ENCODE data around the gene EIF5A2.
"Not testable (repeated sequence)": the region's sequence is repeated elsewhere in the genome, so short reads cannot be mapped to it uniquely, and the experiment has no call there.

Gene EIF5A2

DNA sequence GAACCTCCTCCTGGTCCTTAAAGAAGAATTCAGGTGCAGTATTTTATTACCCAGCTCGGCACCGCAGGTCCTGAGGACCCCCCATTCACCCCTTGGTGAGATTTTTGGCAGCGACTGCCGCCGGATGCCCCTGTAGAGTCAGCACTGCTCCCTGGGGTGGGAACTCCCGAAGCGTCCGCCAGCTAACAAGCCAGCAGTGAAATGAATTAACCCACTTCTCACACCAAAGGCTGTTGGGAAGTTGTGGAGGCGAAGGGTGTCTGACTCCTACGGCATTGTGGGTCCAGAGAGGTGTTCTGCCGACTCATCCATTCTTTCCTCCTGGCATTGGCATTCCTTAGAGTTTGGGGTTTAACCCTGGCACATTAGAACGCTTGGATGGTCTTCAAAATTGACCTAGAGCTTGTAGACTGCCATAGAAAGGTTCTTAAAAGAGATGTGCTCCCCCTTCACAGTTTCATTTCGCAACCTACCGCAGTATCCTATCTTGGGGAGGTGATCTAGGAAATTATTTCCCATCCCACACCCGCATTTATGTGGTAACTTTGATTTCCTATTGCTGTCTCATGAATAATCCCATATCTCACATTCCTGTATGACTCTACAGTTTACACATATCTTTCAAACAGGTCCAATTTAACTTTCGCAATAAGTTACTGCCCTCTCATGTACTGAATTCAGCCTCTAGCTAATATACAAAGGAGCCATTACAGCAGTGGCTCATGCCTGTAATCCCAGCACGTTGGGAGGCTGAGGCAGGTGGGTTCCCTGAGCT is 879 bp upstream of the EIF5A2 start:
- H3K4me3 Mint-ChIP-seq = peak overlapping the region; percentile 54

DNA sequence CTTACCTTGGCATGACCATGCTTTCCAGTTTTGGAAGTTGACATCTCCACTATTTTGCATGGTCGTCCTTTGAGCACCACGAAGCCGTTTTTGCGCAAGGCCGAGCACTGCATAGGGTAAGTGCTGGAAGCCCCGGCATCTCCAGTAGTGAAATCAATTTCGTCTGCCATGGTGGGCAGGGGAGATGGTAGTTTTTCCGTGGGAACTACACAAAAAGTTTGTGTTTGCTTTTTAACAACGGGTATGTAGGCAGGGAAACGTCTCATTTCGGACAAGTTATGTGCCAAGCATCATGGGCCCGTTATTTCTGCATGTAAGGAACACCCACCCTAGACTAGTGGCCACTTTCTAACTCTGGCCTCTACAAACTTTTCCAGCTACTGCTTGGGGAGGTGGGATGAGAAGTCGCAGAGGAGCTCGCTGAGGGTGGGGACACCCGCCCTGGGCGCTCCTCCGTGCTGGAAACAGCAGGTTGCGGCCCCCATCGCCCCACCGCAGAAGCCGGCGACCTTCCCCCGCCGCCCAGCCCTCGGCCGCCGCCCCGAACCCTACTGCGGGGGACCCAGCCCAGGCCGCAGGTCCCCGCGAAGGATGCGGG is 701 bp downstream of the EIF5A2 start:
- Mint-ChIP-seq H3K36me3 (peaks cover 2% of the 10 kb centered on the region), H3K27me3 (no peaks in the 10 kb centered on the region), H3K27ac (no peak overlapping the region), H3K4me1 (peaks cover 16% of the 10 kb centered on the region), H3K4me3 (peak overlapping the region; percentile 97), H3K9me3 (peaks cover 5% of the 10 kb centered on the region)

More for the DNA sequence above, 879 bp upstream of the EIF5A2 start:
- Mint-ChIP-seq H3K4me1 (peaks cover 16% of the 10 kb centered on the region), H3K27me3 (no peaks in the 10 kb centered on the region), H3K36me3 (peaks cover 2% of the 10 kb centered on the region), H3K9me3 (peaks cover 5% of the 10 kb centered on the region), H3K27ac (no peak overlapping the region)

DNA sequence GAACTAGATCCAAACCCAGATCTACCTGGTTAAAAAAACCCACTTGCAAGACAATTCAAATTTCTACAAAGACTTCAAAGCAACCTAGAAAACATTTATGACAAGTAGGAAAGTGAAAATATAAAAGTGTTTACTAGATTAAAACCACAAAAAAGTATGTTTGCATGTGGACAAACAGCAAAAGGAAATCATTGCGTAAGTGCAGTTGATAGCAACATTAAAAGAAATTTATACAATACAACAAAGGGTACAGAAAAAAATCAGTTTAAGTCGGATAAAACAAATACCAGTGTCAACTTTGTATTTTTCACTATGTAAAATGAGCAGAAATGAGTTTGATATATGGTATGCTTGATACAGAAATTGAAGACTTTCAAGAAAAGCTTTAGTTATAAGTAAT is 2.6 kb downstream of the EIF5A2 start:
- Mint-ChIP-seq H3K4me1 (peaks cover 16% of the 10 kb centered on the region), H3K4me3 (no peak overlapping the region), H3K36me3 (peaks cover 9% of the 10 kb centered on the region), H3K27ac (no peak overlapping the region), H3K9me3 (peaks cover 5% of the 10 kb centered on the region), H3K27me3 (no peaks in the 10 kb centered on the region)

DNA sequence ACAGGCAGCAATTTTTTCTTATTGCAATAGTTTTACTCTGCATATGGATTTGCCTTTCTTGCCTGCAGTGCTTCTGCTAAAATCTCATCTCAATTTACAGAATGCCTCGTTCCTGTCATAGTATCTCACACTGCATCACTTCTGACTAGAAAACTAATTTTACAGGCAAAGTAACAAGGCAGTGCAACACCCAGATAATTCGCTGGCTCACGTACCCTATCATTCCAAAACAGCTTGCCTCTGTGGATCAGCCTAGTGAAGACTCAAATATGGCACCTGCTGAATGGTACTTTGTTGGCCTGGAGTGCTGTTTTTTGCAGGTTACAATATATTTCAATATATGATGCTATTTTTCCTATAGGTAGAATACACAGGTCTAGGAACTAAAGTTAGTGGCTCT is 5.3 kb downstream of the EIF5A2 start:
- no peaks in the 10 kb centered on the region for H3K27me3 Mint-ChIP-seq
- H3K36me3 Mint-ChIP-seq = peaks cover 16% of the 10 kb centered on the region
- peaks cover 16% of the 10 kb centered on the region for H3K4me1 Mint-ChIP-seq
- H3K4me3 Mint-ChIP-seq = no peak overlapping the region
- H3K27ac Mint-ChIP-seq = no peak overlapping the region
- H3K9me3 Mint-ChIP-seq = no peaks in the 10 kb centered on the region

DNA sequence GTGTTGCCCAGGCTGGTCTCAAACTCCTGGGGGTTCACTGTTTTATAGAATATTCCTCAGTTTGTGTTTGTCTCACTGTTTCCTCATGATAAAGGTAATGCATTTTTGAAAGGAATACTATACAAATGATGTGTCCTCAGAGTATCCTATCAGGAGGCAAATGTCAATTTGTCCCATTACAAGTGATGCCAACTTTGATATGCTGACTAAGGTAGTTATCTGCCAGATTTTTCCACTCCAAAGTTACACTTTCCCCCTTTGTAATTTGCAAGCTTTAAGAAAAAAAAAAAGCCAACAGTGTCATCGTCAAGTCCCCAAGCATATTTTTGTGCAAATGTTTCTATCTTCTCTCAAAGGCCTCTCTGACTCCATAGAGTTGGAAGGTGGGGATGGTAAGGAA is 9.0 kb downstream of the EIF5A2 start:
- H3K27me3 Mint-ChIP-seq = no peaks in the 10 kb centered on the region
- peaks cover 22% of the 10 kb centered on the region for H3K36me3 Mint-ChIP-seq
- no peaks in the 10 kb centered on the region for H3K9me3 Mint-ChIP-seq
- H3K4me1 Mint-ChIP-seq = no peaks in the 10 kb centered on the region
- no peak overlapping the region for H3K27ac Mint-ChIP-seq
- H3K4me3 Mint-ChIP-seq = no peak overlapping the region

DNA sequence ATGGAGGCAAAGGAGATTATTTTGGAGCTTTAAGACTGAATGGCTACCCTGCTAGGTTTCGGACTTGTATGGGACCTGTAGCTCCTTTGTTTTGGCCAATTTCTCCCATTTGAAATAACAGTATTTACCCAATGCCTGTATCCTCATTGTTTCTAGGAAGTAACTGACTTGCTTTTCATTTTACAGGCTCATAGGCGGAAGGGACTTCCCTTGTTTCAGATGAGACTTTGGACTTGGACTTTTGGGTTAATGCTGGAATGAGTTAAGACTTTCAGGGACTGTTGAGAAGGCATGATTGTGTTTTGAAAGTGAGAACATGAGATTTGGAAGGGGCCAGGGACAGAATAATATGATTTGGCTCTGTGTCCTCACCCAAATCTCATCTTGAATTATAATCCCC is 10.5 kb downstream of the EIF5A2 start:
- H3K36me3 Mint-ChIP-seq = peaks cover 22% of the 10 kb centered on the region
- H3K27ac Mint-ChIP-seq = no peak overlapping the region
- no peaks in the 10 kb centered on the region for H3K9me3 Mint-ChIP-seq
- H3K4me3 Mint-ChIP-seq = no peak overlapping the region
- H3K27me3 Mint-ChIP-seq = no peaks in the 10 kb centered on the region
- H3K4me1 Mint-ChIP-seq = no peaks in the 10 kb centered on the region

DNA sequence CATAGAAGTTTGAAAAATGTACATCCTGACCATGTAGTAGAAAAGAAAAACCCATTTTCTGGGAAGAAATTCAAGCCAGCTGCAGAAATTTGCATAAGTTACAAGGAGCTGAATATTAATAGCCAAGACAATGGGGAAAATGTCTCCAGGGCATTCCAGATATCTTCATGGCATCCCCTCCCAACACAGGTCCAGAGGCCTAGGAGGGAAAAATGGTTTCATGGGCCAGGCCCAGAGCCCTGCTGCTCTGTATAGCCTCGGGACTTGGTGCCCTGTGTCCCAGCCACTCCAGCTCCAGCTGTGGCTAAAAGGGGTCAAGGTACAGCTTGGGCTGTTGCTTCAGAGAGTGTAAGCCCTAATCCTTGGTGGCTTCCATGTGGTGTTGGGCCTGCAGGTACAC is 11.2 kb downstream of the EIF5A2 start:
- H3K27ac Mint-ChIP-seq, H3K4me1 Mint-ChIP-seq, H3K27me3 Mint-ChIP-seq, H3K9me3 Mint-ChIP-seq, H3K4me3 Mint-ChIP-seq: not testable (repeated sequence)
- H3K36me3 Mint-ChIP-seq = peaks cover 22% of the 10 kb centered on the region

DNA sequence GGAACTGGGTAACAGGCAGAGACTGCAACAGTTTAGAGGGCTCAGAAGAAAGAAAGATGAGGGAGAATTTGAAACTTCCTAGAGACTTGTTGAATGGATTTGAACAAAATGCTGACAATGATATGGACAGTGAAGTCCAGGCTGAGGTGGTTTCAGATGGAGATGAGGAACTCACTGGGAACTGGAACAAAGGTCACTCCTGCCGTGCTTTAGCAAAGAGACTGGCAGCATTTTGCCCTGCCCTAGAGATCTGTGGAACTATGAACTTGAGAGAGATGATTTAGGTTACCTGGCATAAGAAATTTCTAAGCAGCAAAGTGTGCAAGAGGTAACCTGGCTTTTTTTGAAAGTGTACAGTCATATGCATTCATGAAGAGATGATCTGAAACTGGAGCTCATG is 11.7 kb downstream of the EIF5A2 start:
- Mint-ChIP-seq H3K4me3 (no peak overlapping the region), H3K36me3 (peaks cover 19% of the 10 kb centered on the region), H3K4me1 (no peaks in the 10 kb centered on the region), H3K27me3 (no peaks in the 10 kb centered on the region), H3K27ac (no peak overlapping the region), H3K9me3 (no peaks in the 10 kb centered on the region)

DNA sequence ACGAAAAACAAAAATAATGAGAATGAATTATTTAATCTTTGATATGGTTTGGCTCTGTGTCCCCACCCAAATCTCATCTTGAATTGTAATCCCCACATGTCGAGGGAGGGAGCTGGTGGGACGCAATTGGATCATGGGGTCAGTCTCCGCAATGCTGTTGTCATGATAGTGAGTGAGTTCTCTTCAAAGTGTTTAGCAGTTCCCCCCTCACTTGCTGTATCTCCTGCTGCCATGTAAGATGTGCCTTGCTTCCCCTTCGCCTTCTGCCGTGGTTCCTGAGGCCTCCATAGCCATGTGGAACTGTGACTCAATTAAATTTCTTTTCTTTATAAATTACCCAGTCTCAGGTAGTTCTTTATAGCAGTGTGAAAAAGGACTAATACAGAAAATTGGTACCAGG is 12.1 kb downstream of the EIF5A2 start:
- H3K27me3 Mint-ChIP-seq, H3K4me1 Mint-ChIP-seq, H3K27ac Mint-ChIP-seq, H3K4me3 Mint-ChIP-seq, H3K9me3 Mint-ChIP-seq: not testable (repeated sequence)
- H3K36me3 Mint-ChIP-seq = peaks cover 20% of the 10 kb centered on the region

DNA sequence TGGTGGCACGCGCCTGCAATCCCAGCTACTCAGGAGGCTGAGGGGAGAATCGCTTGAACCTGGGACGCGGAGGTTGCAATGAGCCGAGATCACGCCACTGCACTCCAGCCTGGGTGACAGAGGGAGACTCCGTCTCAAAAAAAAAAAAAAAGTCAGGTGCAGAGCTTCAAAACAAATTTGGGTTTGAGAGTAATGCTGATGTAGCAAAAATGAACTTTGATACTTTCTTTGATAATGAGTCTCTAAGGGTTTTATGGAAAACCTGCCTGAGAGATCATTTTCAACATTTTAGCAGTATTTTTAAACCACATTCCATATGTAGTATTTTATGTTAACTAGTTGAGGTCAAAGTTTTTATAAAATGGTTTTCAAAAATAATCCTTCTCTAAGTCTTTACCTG is 14.5 kb downstream of the EIF5A2 start:
- H3K9me3 Mint-ChIP-seq = no peaks in the 10 kb centered on the region
- H3K27ac Mint-ChIP-seq = no peak overlapping the region
- H3K4me1 Mint-ChIP-seq = no peaks in the 10 kb centered on the region
- peaks cover 14% of the 10 kb centered on the region for H3K36me3 Mint-ChIP-seq
- H3K27me3 Mint-ChIP-seq = no peaks in the 10 kb centered on the region
- no peak overlapping the region for H3K4me3 Mint-ChIP-seq

DNA sequence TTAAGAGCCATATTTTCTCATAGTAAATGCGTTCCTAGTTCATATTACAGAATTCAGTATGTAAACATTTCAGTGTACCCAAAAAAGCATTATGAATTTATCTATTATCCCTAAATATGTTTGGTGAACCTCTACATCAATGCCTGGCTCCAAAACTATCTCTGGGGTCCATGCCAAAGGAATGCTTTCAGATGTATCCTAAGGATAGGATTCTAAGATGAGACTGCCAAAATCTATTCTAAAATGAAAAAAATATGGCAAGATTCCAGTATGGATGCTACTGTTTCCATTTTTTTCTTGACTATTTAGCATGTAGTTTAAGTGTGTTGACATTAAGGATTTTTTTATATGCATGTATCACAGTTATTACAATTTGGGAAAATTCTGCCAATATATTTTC is 18.8 kb downstream of the EIF5A2 start:
- H3K4me1 Mint-ChIP-seq = no peaks in the 10 kb centered on the region
- no peaks in the 10 kb centered on the region for H3K9me3 Mint-ChIP-seq
- peaks cover 6% of the 10 kb centered on the region for H3K36me3 Mint-ChIP-seq
- H3K27ac Mint-ChIP-seq = no peak overlapping the region
- peaks cover under 1% of the 10 kb centered on the region for H3K27me3 Mint-ChIP-seq
- H3K4me3 Mint-ChIP-seq = no peak overlapping the region

DNA sequence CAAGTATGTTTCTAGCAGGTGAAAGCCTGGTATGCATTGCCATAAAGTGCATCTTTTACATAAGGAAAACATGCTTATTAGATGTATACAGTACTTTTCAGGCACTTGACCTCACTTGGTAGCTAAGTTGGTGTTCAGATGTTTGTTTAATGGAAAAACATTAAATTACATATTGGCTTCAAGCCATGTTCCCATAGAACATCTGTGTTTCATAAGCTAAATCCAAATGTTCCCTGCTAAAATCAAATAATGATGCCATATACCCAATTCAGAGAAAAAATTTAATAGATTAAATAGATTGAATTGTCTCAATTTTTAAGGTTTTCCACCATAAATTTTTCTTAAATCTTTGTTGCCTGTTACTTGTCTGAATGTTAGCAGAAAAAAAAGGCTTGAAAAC is 19.3 kb downstream of the EIF5A2 start:
- no peaks in the 10 kb centered on the region for H3K9me3 Mint-ChIP-seq
- H3K27ac Mint-ChIP-seq = no peak overlapping the region
- H3K36me3 Mint-ChIP-seq = peaks cover 6% of the 10 kb centered on the region
- no peak overlapping the region for H3K4me3 Mint-ChIP-seq
- peaks cover 2% of the 10 kb centered on the region for H3K27me3 Mint-ChIP-seq
- no peaks in the 10 kb centered on the region for H3K4me1 Mint-ChIP-seq

DNA sequence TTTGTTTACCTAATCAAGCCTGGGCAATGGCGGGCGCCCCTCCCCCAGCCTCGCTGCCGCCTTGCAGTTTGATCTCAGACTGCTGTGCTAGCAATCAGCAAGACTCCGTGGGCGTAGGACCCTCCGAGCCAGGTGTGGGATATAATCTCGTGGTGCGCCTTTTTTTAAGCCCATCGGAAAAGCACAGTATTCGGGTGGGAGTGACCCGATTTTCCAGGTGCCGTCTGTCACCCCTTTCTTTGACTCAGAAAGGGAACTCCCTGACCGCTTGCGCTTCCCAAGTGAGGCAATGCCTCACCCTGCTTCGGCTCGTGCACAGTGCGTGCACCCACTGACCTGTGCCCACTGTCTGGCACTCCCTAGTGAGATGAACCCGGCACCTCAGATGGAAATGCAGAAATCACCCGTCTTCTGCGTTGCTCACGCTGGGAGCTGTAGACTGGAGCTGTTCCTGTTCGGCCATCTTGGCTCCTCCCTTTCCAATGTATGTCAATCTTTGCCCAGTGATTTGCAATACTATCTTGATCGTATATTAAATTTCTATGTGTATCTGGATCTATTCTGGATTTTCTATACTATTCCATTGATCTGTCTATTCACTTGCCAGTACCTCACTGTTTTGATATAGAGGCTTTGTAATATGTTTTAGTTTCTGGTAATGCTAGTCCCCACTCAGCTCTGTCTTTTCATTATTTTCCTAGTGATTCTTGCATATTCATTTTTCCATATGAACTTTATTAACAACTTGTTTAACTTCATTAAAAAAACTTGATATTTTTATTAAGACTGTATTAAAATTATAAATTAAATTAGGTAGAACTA is 24.1 kb downstream of the EIF5A2 start:
- not testable (repeated sequence) for H3K27ac Mint-ChIP-seq, H3K4me1 Mint-ChIP-seq, H3K36me3 Mint-ChIP-seq, H3K4me3 Mint-ChIP-seq, H3K27me3 Mint-ChIP-seq, H3K9me3 Mint-ChIP-seq

DNA sequence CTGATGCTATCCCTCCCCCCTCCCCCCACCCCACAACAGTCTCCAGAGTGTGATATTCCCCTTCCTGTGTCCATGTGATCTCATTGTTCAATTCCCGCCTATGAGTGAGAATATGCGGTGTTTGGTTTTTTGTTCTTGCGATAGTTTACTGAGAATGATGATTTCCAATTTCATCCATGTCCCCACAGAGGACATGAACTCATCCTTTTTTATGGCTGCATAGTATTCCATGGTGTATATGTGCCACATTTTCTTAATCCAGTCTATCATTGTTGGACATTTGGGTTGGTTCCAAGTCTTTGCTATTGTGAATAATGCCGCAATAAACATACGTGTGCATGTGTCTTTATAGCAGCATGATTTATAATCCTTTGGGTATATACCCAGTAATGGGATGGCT is 29.7 kb downstream of the EIF5A2 start:
- not testable (repeated sequence) for H3K4me1 Mint-ChIP-seq, H3K36me3 Mint-ChIP-seq, H3K4me3 Mint-ChIP-seq, H3K27ac Mint-ChIP-seq, H3K27me3 Mint-ChIP-seq, H3K9me3 Mint-ChIP-seq

DNA sequence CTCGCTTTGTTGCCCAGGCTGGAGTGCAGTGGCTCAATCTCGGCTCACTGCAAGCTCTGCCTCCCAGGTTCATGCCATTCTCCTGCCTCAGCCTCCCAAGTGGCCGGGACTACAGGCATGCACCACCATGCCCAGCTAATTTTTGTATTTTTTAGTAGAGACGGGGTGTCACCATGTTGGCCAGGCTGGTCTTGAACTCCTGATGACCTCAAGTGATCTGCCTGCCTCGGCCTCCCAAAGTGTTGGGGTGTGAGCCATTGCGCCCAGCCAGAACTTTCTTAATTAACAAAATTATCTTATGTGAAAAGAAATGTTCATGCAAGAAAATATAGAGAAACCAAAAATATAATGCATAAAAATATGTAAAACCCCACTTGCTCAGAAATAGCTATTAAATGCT is 31.1 kb downstream of the EIF5A2 start:
- not testable (repeated sequence) for H3K36me3 Mint-ChIP-seq, H3K27me3 Mint-ChIP-seq, H3K4me1 Mint-ChIP-seq, H3K27ac Mint-ChIP-seq, H3K4me3 Mint-ChIP-seq, H3K9me3 Mint-ChIP-seq

DNA sequence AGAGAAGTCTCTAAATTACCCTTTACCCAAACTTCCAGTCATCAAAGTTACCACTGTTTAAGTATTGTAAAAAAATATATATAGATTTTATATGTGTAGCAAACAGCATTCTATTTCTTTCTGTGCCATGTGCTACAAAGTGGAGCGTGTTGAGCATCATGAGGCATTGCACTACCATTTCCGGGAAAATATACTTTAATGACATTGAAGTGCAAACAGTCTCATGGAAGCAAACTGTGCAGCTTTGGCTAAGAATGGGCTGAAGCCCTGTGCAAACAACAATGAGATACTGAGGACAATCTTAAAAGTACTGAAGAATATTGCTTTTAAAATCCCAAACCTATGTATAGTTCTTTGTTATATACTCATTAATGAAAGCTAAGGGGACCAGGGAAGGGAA is 31.9 kb downstream of the EIF5A2 start:
- no peaks in the 10 kb centered on the region for H3K4me1 Mint-ChIP-seq
- no peak overlapping the region for H3K27ac Mint-ChIP-seq
- no peaks in the 10 kb centered on the region for H3K27me3 Mint-ChIP-seq
- no peak overlapping the region for H3K4me3 Mint-ChIP-seq
- H3K36me3 Mint-ChIP-seq = peaks cover 2% of the 10 kb centered on the region
- H3K9me3 Mint-ChIP-seq = no peaks in the 10 kb centered on the region
